AML-193 (cell line): Measurements from ENCODE around the gene JUNB.

Source experiments
- DNase-seq, 2 experiments: peaks; one replicate each; lab custom pipeline; 2025; lab: John Stamatoyannopoulos, UW

Gene JUNB

GRCh38 chr19:12791345-12792050, at the start of gene JUNB:
Gene JUNB, plus strand, starts transcription at chr19:12791486. Its CDS starts 286 bp downstream, at chr19:12791772.
- peak; percentile 80 to 86 for DNase-seq

GRCh38 chr19:12745166-12745897, 46.0 kb upstream of the JUNB start:
- no peak for DNase-seq

GRCh38 chr19:12748489-12748888, 42.8 kb upstream of the JUNB start:
- no peak for DNase-seq

- DNase-seq, result no peak
Observed at GRCh38 chr19:12749938-12750521, 41.3 kb upstream of the JUNB start.

GRCh38 chr19:12750851-12751250, 40.4 kb upstream of the JUNB start:
- DNase-seq, result no peak

GRCh38 chr19:12751635-12752034, 39.7 kb upstream of the JUNB start, which contains the start of gene BEST2:
Gene BEST2, plus strand, starts transcription at chr19:12751791. Its CDS starts 802 bp downstream, at chr19:12752593.
- no peak for DNase-seq

- no peak for DNase-seq
Observed at GRCh38 chr19:12752056-12752781, 39.1 kb upstream of the JUNB start.

- no peak for DNase-seq
Observed at GRCh38 chr19:12754465-12755196, 36.7 kb upstream of the JUNB start.

- no peak for DNase-seq
Observed at GRCh38 chr19:12756150-12756883, 35.0 kb upstream of the JUNB start.

- DNase-seq, result peak in 1 of 2 experiments; percentile 4
Observed at GRCh38 chr19:12757544-12758274, 33.6 kb upstream of the JUNB start.

- DNase-seq, result no peak
Observed at GRCh38 chr19:12759686-12760085, 31.6 kb upstream of the JUNB start.

- no peak for DNase-seq
Observed at GRCh38 chr19:12763100-12763499, 28.2 kb upstream of the JUNB start.

- no peak for DNase-seq
Observed at GRCh38 chr19:12764698-12765097, 26.6 kb upstream of the JUNB start.

- DNase-seq, result peak; percentile 71 to 75
Observed at GRCh38 chr19:12766051-12766521, 25.2 kb upstream of the JUNB start.

GRCh38 chr19:12767150-12767549, 24.1 kb upstream of the JUNB start:
- DNase-seq, result no peak

- no peak for DNase-seq
Observed at GRCh38 chr19:12767666-12768065, 23.6 kb upstream of the JUNB start.

GRCh38 chr19:12769689-12770088, 21.6 kb upstream of the JUNB start:
- DNase-seq, result no peak

GRCh38 chr19:12770922-12771321, 20.4 kb upstream of the JUNB start:
- no peak for DNase-seq

GRCh38 chr19:12772323-12772722, 19.0 kb upstream of the JUNB start:
- no peak for DNase-seq

- no peak for DNase-seq
Observed at GRCh38 chr19:12773571-12773970, 17.7 kb upstream of the JUNB start.
